Measurements from ENCODE around the gene GFRA1.

The GFRA1 gene

DNA sequence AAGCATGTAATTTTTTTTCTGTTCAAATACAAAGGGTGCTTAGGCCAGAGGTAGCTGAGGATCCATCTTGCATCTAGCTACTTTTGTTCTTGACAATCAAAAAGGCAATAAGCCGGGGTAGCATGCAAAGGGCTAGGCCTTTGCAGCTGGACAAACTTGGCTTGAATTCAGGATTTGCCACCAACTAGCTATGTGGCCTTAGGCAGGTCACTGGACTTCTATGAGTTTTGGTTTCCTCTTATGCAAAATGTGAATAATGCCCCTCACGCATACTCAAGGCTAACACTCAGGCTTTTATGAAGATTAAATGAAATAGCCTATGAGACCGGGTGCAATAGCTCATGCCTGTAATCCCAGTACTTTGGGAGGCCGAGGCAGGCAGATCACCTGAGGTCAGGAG lies 19.3 kb downstream of the GFRA1 start:
- Histone ChIP-seq H3K9ac (ENCODE audit: low read length) (no peak overlapping the region), H3K9me3 (ENCODE audit: control insufficient read depth, low read length) (no peaks in the 10 kb centered on the region), H3K4me1 (ENCODE audit: control insufficient read depth, insufficient read depth, low read length) (no peaks in the 10 kb centered on the region), H3K4me3 (ENCODE audit: low read length) (no peak overlapping the region), H3K36me3 (ENCODE audit: control insufficient read depth, insufficient read depth, low read length) (no peaks in the 10 kb centered on the region), H3K27me3 (ENCODE audit: control insufficient read depth, insufficient read depth, low read length) (no peaks in the 10 kb centered on the region)

GRCh38 chr10:116251602-116252395 lies 21.2 kb downstream of the GFRA1 start:
- no peaks in the 10 kb centered on the region for H3K9me3 ChIP-seq (ENCODE audit: control insufficient read depth, low read length)
- H3K36me3 ChIP-seq (ENCODE audit: control insufficient read depth, insufficient read depth, low read length), result no peaks in the 10 kb centered on the region
- H3K4me1 ChIP-seq (ENCODE audit: control insufficient read depth, insufficient read depth, low read length), result no peaks in the 10 kb centered on the region
- H3K4me3 ChIP-seq (ENCODE audit: low read length), result no peak overlapping the region
- H3K9ac ChIP-seq (ENCODE audit: low read length), result no peak overlapping the region
- no peaks in the 10 kb centered on the region for H3K27me3 ChIP-seq (ENCODE audit: control insufficient read depth, insufficient read depth, low read length)

GRCh38 chr10:116247691-116248090 lies 25.3 kb downstream of the GFRA1 start:
- no peak overlapping the region for H3K9ac ChIP-seq (ENCODE audit: low read length)
- no peaks in the 10 kb centered on the region for H3K4me1 ChIP-seq (ENCODE audit: control insufficient read depth, insufficient read depth, low read length)
- H3K36me3 ChIP-seq (ENCODE audit: control insufficient read depth, insufficient read depth, low read length), result no peaks in the 10 kb centered on the region
- H3K27me3 ChIP-seq (ENCODE audit: control insufficient read depth, insufficient read depth, low read length), result no peaks in the 10 kb centered on the region
- no peak overlapping the region for H3K4me3 ChIP-seq (ENCODE audit: low read length)
- H3K9me3 ChIP-seq (ENCODE audit: control insufficient read depth, low read length), result no peaks in the 10 kb centered on the region

- Histone ChIP-seq H3K4me1 (ENCODE audit: control insufficient read depth, insufficient read depth, low read length) (no peaks in the 10 kb centered on the region), H3K4me3 (ENCODE audit: low read length) (no peak overlapping the region), H3K27me3 (ENCODE audit: control insufficient read depth, insufficient read depth, low read length) (no peaks in the 10 kb centered on the region), H3K9ac (ENCODE audit: low read length) (no peak overlapping the region), H3K9me3 (ENCODE audit: control insufficient read depth, low read length) (no peaks in the 10 kb centered on the region), H3K36me3 (ENCODE audit: control insufficient read depth, insufficient read depth, low read length) (no peaks in the 10 kb centered on the region)
These were observed 26.7 kb downstream of the GFRA1 start for GRCh38 chr10:116246263-116246662.

- Histone ChIP-seq H3K27me3 (ENCODE audit: control insufficient read depth, insufficient read depth, low read length) (no peaks in the 10 kb centered on the region), H3K36me3 (ENCODE audit: control insufficient read depth, insufficient read depth, low read length) (no peaks in the 10 kb centered on the region), H3K4me1 (ENCODE audit: control insufficient read depth, insufficient read depth, low read length) (no peaks in the 10 kb centered on the region), H3K9me3 (ENCODE audit: control insufficient read depth, low read length) (no peaks in the 10 kb centered on the region), H3K9ac (ENCODE audit: low read length) (no peak overlapping the region), H3K4me3 (ENCODE audit: low read length) (no peak overlapping the region)
These were observed 27.9 kb downstream of the GFRA1 start for GRCh38 chr10:116245156-116245555.

- H3K36me3 ChIP-seq (ENCODE audit: control insufficient read depth, insufficient read depth, low read length), result no peaks in the 10 kb centered on the region
- H3K4me1 ChIP-seq (ENCODE audit: control insufficient read depth, insufficient read depth, low read length), result no peaks in the 10 kb centered on the region
- no peak overlapping the region for H3K9ac ChIP-seq (ENCODE audit: low read length)
- no peaks in the 10 kb centered on the region for H3K9me3 ChIP-seq (ENCODE audit: control insufficient read depth, low read length)
- H3K27me3 ChIP-seq (ENCODE audit: control insufficient read depth, insufficient read depth, low read length), result no peaks in the 10 kb centered on the region
- H3K4me3 ChIP-seq (ENCODE audit: low read length), result no peak overlapping the region
These were observed 31.2 kb downstream of the GFRA1 start for GRCh38 chr10:116241642-116242410.

DNA sequence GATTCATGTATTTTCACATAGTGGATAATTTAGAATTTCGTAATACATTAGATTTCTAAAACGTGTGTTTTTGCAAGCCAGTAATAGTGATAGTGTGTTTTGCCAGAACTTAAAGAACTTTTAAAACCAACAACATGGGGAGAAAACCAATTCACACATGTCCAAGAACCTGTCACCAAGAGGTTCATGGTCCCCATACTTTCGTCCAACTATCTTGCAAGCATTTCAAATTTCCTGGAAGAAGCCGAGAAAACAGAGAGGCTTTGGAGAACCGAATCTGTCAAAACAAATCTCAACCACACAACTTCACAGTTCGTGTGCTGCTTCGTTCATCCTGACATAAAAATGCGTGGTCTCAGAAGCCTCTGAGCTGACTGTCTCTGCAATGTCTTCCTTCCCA lies 31.9 kb downstream of the GFRA1 start:
- Histone ChIP-seq H3K9me3 (ENCODE audit: control insufficient read depth, low read length) (no peaks in the 10 kb centered on the region), H3K4me1 (ENCODE audit: control insufficient read depth, insufficient read depth, low read length) (no peaks in the 10 kb centered on the region), H3K27me3 (ENCODE audit: control insufficient read depth, insufficient read depth, low read length) (no peaks in the 10 kb centered on the region), H3K9ac (ENCODE audit: low read length) (no peak overlapping the region), H3K4me3 (ENCODE audit: low read length) (no peak overlapping the region), H3K36me3 (ENCODE audit: control insufficient read depth, insufficient read depth, low read length) (no peaks in the 10 kb centered on the region)

DNA sequence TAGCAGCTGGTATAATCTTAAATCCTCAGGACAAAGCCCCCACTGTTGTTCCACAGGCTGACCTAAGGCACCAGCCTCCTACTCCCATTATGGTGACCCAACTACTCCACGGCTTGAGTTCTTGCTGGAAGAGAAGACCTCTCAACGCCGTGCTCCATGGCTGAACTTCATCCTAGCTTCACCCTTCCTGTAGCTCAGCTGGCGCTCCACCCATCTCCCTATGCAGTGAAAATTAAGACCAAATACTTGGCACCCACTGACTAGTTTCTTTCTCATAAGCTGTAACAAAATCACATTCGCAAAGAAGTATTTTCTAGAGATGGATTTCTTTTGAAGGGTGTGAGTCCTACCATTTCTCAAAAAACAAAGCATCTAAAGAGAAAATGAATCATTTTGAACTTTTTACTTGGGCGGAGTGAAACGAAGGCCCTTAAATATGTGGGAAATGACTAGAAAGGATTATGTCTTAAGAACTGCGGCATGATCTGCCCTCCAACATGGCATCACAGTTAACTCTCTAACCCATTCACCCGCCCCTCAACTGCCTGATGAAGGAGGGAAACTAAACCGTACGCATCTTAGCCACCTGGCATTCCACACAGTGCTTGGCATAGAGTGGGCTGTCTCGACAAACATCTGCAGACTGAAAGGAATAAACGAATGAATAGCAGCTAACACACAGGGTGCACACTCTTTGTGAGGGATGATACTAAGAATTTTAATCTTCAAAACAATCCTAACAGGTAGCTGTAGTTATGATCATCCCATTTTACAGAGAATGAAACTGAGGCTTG lies 32.7 kb downstream of the GFRA1 start:
- Histone ChIP-seq H3K9me3 (ENCODE audit: control insufficient read depth, low read length) (no peaks in the 10 kb centered on the region), H3K4me1 (ENCODE audit: control insufficient read depth, insufficient read depth, low read length) (no peaks in the 10 kb centered on the region), H3K4me3 (ENCODE audit: low read length) (no peak overlapping the region), H3K27me3 (ENCODE audit: control insufficient read depth, insufficient read depth, low read length) (no peaks in the 10 kb centered on the region), H3K9ac (ENCODE audit: low read length) (no peak overlapping the region), H3K36me3 (ENCODE audit: control insufficient read depth, insufficient read depth, low read length) (no peaks in the 10 kb centered on the region)

DNA sequence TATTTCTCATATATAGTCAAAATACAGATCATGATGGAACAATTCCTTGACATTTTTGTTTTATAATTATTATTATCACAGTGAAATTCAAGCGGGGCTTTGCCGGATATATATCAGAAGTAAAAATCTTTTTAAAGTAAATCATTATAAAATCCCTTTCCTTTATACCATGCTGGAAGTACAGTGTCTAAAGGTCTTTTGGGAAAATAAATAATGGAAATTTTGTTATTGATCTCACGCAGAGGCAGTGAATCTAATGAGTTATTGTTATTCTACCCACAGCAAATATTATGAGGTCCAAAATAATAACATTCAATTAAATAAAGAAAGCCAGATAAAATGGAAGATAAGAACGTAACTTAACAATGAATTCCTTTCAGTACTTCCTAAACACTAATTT lies 33.8 kb downstream of the GFRA1 start:
- no peak overlapping the region for H3K4me3 ChIP-seq (ENCODE audit: low read length)
- no peaks in the 10 kb centered on the region for H3K27me3 ChIP-seq (ENCODE audit: control insufficient read depth, insufficient read depth, low read length)
- no peak overlapping the region for H3K9ac ChIP-seq (ENCODE audit: low read length)
- H3K9me3 ChIP-seq (ENCODE audit: control insufficient read depth, low read length), result no peaks in the 10 kb centered on the region
- H3K4me1 ChIP-seq (ENCODE audit: control insufficient read depth, insufficient read depth, low read length), result no peaks in the 10 kb centered on the region
- no peaks in the 10 kb centered on the region for H3K36me3 ChIP-seq (ENCODE audit: control insufficient read depth, insufficient read depth, low read length)

GRCh38 chr10:116237970-116238369 lies 35.0 kb downstream of the GFRA1 start:
- no peak overlapping the region for H3K4me3 ChIP-seq (ENCODE audit: low read length)
- no peaks in the 10 kb centered on the region for H3K27me3 ChIP-seq (ENCODE audit: control insufficient read depth, insufficient read depth, low read length)
- no peak overlapping the region for H3K9ac ChIP-seq (ENCODE audit: low read length)
- H3K4me1 ChIP-seq (ENCODE audit: control insufficient read depth, insufficient read depth, low read length), result no peaks in the 10 kb centered on the region
- no peaks in the 10 kb centered on the region for H3K36me3 ChIP-seq (ENCODE audit: control insufficient read depth, insufficient read depth, low read length)
- H3K9me3 ChIP-seq (ENCODE audit: control insufficient read depth, low read length), result no peaks in the 10 kb centered on the region

DNA sequence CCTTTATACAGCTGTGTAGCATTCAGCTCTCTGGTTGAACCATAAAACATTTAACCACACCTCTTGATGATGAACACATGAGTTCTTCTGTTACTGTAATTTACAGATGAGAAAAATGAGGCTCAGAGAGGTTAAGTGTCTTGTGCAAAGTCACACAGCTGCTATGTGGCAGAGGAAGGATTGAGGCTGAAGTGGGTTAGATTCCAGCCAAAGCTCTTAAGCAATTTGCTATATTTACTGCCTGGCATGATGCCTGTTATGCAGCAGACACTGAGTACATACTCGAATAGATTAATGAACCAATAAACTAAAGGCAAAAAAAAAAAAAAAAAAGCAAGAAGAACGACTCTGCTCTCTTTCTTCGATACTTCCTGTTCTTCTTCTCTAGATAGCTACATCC lies 35.7 kb downstream of the GFRA1 start:
- H3K4me3 ChIP-seq (ENCODE audit: low read length), result no peak overlapping the region
- H3K9me3 ChIP-seq (ENCODE audit: control insufficient read depth, low read length), result no peaks in the 10 kb centered on the region
- no peaks in the 10 kb centered on the region for H3K4me1 ChIP-seq (ENCODE audit: control insufficient read depth, insufficient read depth, low read length)
- H3K36me3 ChIP-seq (ENCODE audit: control insufficient read depth, insufficient read depth, low read length), result no peaks in the 10 kb centered on the region
- H3K27me3 ChIP-seq (ENCODE audit: control insufficient read depth, insufficient read depth, low read length), result no peaks in the 10 kb centered on the region
- no peak overlapping the region for H3K9ac ChIP-seq (ENCODE audit: low read length)

GRCh38 chr10:116233230-116233629 lies 39.8 kb downstream of the GFRA1 start:
- Histone ChIP-seq H3K36me3 (ENCODE audit: control insufficient read depth, insufficient read depth, low read length) (no peaks in the 10 kb centered on the region), H3K27me3 (ENCODE audit: control insufficient read depth, insufficient read depth, low read length) (no peaks in the 10 kb centered on the region), H3K4me1 (ENCODE audit: control insufficient read depth, insufficient read depth, low read length) (no peaks in the 10 kb centered on the region), H3K9ac (ENCODE audit: low read length) (no peak overlapping the region), H3K4me3 (ENCODE audit: low read length) (no peak overlapping the region), H3K9me3 (ENCODE audit: control insufficient read depth, low read length) (no peaks in the 10 kb centered on the region)

Measured in mucosa of stomach (tissue), 1 donor.